Liver (tissue), 9 donors: Measurements from ENCODE around the gene UMAD1. TPM values are rescaled to one million over a fixed set of nuclear protein-coding genes. Genes with fewer than 3 reads are reported as not detected.

Experiments
- DNase-seq: peaks from one replicate; pipeline ENCODE4 v3.0.0-alpha.2; 2017; ENCODE audit warnings: low spot score
- H3K27ac ChIP-seq, 2 donors: one replicate each; pipeline ENCODE4 v1.7.0; 2013; ENCODE audit warnings: inconsistent platforms in 2 of 2, low read length in 2 of 2, control low read depth in 1 of 2, low read depth in 1 of 2, mild to moderate bottlenecking in 1 of 2
- H3K27me3 ChIP-seq, 4 donors: one replicate each; pipeline versions ENCODE4 v1.6.1 to v1.7.0; 2013; ENCODE audit warnings: low read length in 3 of 4, inconsistent platforms in 1 of 4, mild to moderate bottlenecking in 1 of 4, moderate library complexity in 1 of 4; ENCODE audit not compliant: control insufficient read depth in 4 of 4, insufficient read depth in 4 of 4
- H3K36me3 ChIP-seq, 4 donors: one replicate each; pipeline versions ENCODE4 v1.6.1 to v1.7.0; 2013; ENCODE audit warnings: low read length in 3 of 4, mild to moderate bottlenecking in 3 of 4, low read depth in 1 of 4, moderate library complexity in 1 of 4; ENCODE audit not compliant: control insufficient read depth in 4 of 4, insufficient read depth in 3 of 4
- H3K4me1 ChIP-seq, 4 donors: one replicate each; pipeline versions ENCODE4 v1.6.1 to v1.7.0; 2013; ENCODE audit warnings: low read length in 3 of 4, mild to moderate bottlenecking in 3 of 4, moderate library complexity in 1 of 4; ENCODE audit not compliant: control insufficient read depth in 4 of 4, insufficient read depth in 4 of 4
- H3K4me3 ChIP-seq, 3 donors: one replicate each; pipeline versions ENCODE4 v1.6.1 to v1.7.0; 2013; ENCODE audit warnings: low read length in 3 of 3, control low read depth in 1 of 3, low read depth in 1 of 3, mild to moderate bottlenecking in 1 of 3
- H3K9ac ChIP-seq, 2 donors: one replicate each; pipeline ENCODE4 v1.7.0; 2013; ENCODE audit warnings: low read length in 2 of 2, mild to moderate bottlenecking in 2 of 2, moderate library complexity in 2 of 2, control low read depth in 1 of 2, low read depth in 1 of 2
- H3K9me3 ChIP-seq, 4 donors: one replicate each; pipeline versions ENCODE4 v1.6.1 to v1.7.0; 2013; ENCODE audit warnings: low read length in 3 of 4; ENCODE audit not compliant: control insufficient read depth in 4 of 4
- EGR1 ChIP-seq, 2 donors: IDR thresholded peaks; 2 replicates each; pipeline ENCODE4 v1.6.1; 2016 to 2018; ENCODE audit warnings: antibody characterized with exemption in 2 of 2, low read depth in 2 of 2
- FOXA1 ChIP-seq: IDR thresholded peaks from 2 replicates; pipeline ENCODE4 v1.6.1; 2016; ENCODE audit warnings: antibody characterized with exemption
- FOXA2 ChIP-seq: IDR thresholded peaks from 2 replicates; pipeline ENCODE4 v1.6.1; 2016; ENCODE audit warnings: antibody characterized with exemption
- GABPA ChIP-seq, 2 donors: IDR thresholded peaks in 1 of 2; conservative IDR thresholded peaks in 1 of 2; 2 replicates each; pipeline ENCODE4 v1.6.1; 2016; ENCODE audit warnings: antibody characterized with exemption in 2 of 2, mild to moderate bottlenecking in 1 of 2, moderate library complexity in 1 of 2
- HNF4A ChIP-seq, 2 donors: conservative IDR thresholded peaks; 2 replicates each; pipeline ENCODE4 v1.6.1; 2016; ENCODE audit warnings: antibody characterized with exemption in 2 of 2, mild to moderate bottlenecking in 2 of 2
- HNF4G ChIP-seq: IDR thresholded peaks from 2 replicates; pipeline ENCODE4 v1.6.1; 2016; ENCODE audit warnings: antibody characterized with exemption
- JUND ChIP-seq, 2 donors: IDR thresholded peaks; 2 replicates each; pipeline ENCODE4 v1.6.1; 2016; ENCODE audit warnings: antibody characterized with exemption in 2 of 2
- NR2F2 ChIP-seq: IDR thresholded peaks from 2 replicates; pipeline ENCODE4 v1.6.1; 2016; ENCODE audit warnings: antibody characterized with exemption
- RAD21 ChIP-seq, 2 donors: IDR thresholded peaks; 2 replicates each; pipeline ENCODE4 v1.6.1; 2016; ENCODE audit warnings: antibody characterized with exemption in 2 of 2, mild to moderate bottlenecking in 2 of 2
- RXRA ChIP-seq, 2 donors: IDR thresholded peaks; 2 replicates each; pipeline ENCODE4 v1.6.1; 2017 to 2018; ENCODE audit warnings: antibody characterized with exemption in 2 of 2, mild to moderate bottlenecking in 1 of 2
- SP1 ChIP-seq: IDR thresholded peaks from 2 replicates; pipeline ENCODE4 v1.6.1; 2018; ENCODE audit warnings: antibody characterized with exemption, mild to moderate bottlenecking
- TAF1 ChIP-seq: conservative IDR thresholded peaks from 2 replicates; pipeline ENCODE4 v1.6.1; 2016; ENCODE audit warnings: antibody characterized with exemption, mild to moderate bottlenecking
- YY1 ChIP-seq: IDR thresholded peaks from 2 replicates; pipeline ENCODE4 v1.6.1; 2016; ENCODE audit warnings: antibody characterized with exemption, mild to moderate bottlenecking
- WGBS: extraction: QIAGEN DNeasy Blood & Tissue Kit; methylation state at CpG from one replicate; pipeline ENCODE4 v1.1.7; 2013; 5-methylcytosine and 5-hydroxymethylcytosine counted together
- polyA plus RNA-seq, 2 donors: library from polyadenylated mRNA; stranded (reverse) in 1 of 2; unstranded in 1 of 2; fragments of 200-250 nt in 1 of 2; fragments of >200 nt in 1 of 2; fragmentation: Nextera tagmentation in 1 of 2; extraction: Ambion mirVana in 1 of 2; gene quantifications; one replicate each; pipeline versions ENCODE4 v1.2.1 to v1.2.3, GENCODE V29; 2013 to 2015
- total RNA-seq, 2 donors: library from RNA; depleted of rRNA; stranded (reverse); fragments of >200 nt; gene quantifications; one replicate each; pipeline ENCODE4 v1.2.3, GENCODE V29; 2014
- TF ChIP-seq, protein P1 (sequence below): IDR thresholded peaks from 2 replicates; pipeline ENCODE4 v1.6.1; 2016; ENCODE audit warnings: antibody characterized with exemption
- TF ChIP-seq, protein P2 (sequence below): IDR thresholded peaks from 2 replicates; pipeline ENCODE4 v1.6.1; 2016; ENCODE audit warnings: antibody characterized with exemption
- TF ChIP-seq, protein P3 (sequence below): fragments of 150-350 bp; IDR thresholded peaks from 2 replicates; pipeline ENCODE4 v1.5.1; 2017; ENCODE audit warnings: improper control_type of control experiment, low read depth, low read length; ENCODE audit not compliant: missing input control
- TF ChIP-seq, protein P4 (sequence below): IDR thresholded peaks from 2 replicates; pipeline ENCODE4 v1.6.1; 2016; ENCODE audit warnings: antibody characterized with exemption, mild to moderate bottlenecking
- TF ChIP-seq, protein P5 (sequence below): IDR thresholded peaks from 2 replicates; pipeline ENCODE4 v1.6.1; 2016; ENCODE audit warnings: antibody characterized with exemption
- donor health status: healthy.
- donor health status: healthy.
- donor health status: healthy.
- donor health status: healthy.
- donor health status: healthy.

UMAD1 gene
- total and polyA plus RNA-seq, 4 donors: 5.9 to 12.2 (median 7.9) TPM

DNA sequence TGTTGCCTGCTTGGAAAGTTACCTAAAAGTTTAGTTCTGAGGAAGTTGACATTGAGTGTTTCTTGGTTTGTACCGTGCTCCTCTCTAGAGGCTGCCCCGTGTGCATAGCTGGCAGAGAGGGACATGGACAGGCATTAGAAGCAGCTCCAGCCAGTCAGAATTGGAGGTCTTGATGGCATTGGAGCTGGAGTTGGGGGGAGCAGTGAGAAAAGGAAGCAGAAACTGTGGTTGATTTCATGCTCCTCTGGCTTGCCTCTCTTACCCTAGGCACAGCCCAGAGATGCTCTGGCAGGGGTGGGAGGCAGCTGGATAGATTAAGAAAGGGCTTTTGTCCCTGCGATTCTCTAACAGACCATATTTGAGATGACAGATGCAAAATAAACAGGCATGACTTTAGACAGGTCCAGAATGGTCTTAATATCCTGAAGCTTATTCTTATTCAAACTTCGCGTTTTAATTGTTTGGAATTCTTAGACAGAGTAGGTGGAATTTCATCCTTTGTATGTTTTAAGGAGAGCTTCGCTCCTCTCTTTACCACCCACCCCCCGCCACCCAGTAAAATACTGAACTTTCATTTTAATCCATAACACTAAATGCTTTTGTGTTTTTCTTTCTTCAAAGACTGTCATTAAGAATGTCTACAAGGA is 254.6 kb downstream of the UMAD1 start:
- no peak for TF ChIP-seq SP1
- no peak for TF ChIP-seq FOXA2
- no peak for TF ChIP-seq NR2F2
- TF ChIP-seq JUND (IDR thresholded peaks at IDR 0.05): no peak
- no peak for TF ChIP-seq HNF4G
- no peak for TF ChIP-seq TAF1
- TF ChIP-seq, protein P1, sequence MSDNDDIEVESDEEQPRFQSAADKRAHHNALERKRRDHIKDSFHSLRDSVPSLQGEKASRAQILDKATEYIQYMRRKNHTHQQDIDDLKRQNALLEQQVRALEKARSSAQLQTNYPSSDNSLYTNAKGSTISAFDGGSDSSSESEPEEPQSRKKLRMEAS: no peak
- no peak for TF ChIP-seq HNF4A (conservative IDR thresholded peaks at IDR 0.05)
- TF ChIP-seq, protein P2, sequence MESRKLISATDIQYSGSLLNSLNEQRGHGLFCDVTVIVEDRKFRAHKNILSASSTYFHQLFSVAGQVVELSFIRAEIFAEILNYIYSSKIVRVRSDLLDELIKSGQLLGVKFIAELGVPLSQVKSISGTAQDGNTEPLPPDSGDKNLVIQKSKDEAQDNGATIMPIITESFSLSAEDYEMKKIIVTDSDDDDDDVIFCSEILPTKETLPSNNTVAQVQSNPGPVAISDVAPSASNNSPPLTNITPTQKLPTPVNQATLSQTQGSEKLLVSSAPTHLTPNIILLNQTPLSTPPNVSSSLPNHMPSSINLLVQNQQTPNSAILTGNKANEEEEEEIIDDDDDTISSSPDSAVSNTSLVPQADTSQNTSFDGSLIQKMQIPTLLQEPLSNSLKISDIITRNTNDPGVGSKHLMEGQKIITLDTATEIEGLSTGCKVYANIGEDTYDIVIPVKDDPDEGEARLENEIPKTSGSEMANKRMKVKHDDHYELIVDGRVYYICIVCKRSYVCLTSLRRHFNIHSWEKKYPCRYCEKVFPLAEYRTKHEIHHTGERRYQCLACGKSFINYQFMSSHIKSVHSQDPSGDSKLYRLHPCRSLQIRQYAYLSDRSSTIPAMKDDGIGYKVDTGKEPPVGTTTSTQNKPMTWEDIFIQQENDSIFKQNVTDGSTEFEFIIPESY: no peak
- TF ChIP-seq RXRA (IDR thresholded peaks at IDR 0.05): no peak
- no peak for TF ChIP-seq FOXA1
- no peak for TF ChIP-seq YY1
- no peak for TF ChIP-seq RAD21 (IDR thresholded peaks at IDR 0.05)
- TF ChIP-seq, protein P3, sequence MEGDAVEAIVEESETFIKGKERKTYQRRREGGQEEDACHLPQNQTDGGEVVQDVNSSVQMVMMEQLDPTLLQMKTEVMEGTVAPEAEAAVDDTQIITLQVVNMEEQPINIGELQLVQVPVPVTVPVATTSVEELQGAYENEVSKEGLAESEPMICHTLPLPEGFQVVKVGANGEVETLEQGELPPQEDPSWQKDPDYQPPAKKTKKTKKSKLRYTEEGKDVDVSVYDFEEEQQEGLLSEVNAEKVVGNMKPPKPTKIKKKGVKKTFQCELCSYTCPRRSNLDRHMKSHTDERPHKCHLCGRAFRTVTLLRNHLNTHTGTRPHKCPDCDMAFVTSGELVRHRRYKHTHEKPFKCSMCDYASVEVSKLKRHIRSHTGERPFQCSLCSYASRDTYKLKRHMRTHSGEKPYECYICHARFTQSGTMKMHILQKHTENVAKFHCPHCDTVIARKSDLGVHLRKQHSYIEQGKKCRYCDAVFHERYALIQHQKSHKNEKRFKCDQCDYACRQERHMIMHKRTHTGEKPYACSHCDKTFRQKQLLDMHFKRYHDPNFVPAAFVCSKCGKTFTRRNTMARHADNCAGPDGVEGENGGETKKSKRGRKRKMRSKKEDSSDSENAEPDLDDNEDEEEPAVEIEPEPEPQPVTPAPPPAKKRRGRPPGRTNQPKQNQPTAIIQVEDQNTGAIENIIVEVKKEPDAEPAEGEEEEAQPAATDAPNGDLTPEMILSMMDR: no peak
- TF ChIP-seq, protein P4, sequence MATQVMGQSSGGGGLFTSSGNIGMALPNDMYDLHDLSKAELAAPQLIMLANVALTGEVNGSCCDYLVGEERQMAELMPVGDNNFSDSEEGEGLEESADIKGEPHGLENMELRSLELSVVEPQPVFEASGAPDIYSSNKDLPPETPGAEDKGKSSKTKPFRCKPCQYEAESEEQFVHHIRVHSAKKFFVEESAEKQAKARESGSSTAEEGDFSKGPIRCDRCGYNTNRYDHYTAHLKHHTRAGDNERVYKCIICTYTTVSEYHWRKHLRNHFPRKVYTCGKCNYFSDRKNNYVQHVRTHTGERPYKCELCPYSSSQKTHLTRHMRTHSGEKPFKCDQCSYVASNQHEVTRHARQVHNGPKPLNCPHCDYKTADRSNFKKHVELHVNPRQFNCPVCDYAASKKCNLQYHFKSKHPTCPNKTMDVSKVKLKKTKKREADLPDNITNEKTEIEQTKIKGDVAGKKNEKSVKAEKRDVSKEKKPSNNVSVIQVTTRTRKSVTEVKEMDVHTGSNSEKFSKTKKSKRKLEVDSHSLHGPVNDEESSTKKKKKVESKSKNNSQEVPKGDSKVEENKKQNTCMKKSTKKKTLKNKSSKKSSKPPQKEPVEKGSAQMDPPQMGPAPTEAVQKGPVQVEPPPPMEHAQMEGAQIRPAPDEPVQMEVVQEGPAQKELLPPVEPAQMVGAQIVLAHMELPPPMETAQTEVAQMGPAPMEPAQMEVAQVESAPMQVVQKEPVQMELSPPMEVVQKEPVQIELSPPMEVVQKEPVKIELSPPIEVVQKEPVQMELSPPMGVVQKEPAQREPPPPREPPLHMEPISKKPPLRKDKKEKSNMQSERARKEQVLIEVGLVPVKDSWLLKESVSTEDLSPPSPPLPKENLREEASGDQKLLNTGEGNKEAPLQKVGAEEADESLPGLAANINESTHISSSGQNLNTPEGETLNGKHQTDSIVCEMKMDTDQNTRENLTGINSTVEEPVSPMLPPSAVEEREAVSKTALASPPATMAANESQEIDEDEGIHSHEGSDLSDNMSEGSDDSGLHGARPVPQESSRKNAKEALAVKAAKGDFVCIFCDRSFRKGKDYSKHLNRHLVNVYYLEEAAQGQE: no peak
- no peak for TF ChIP-seq EGR1 (IDR thresholded peaks at IDR 0.05; ENCODE audit: low read depth in 2 of 2)
- TF ChIP-seq, protein P5, sequence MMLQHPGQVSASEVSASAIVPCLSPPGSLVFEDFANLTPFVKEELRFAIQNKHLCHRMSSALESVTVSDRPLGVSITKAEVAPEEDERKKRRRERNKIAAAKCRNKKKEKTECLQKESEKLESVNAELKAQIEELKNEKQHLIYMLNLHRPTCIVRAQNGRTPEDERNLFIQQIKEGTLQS: no peak
- TF ChIP-seq GABPA (IDR thresholded peaks at IDR 0.05 in 1 of 2, conservative IDR thresholded peaks at IDR 0.05 in 1 of 2): no peak
- H3K36me3 ChIP-seq: no peaks in the 10 kb centered on the region
- H3K4me1 ChIP-seq: no peaks in the 10 kb centered on the region
- H3K27me3 ChIP-seq: no peaks in the 10 kb centered on the region
- WGBS: 93% methylated on average over 7 of the region's 7 CpGs
- H3K9ac ChIP-seq: no peak overlapping the region
- no peak for DNase-seq
- no peak overlapping the region for H3K4me3 ChIP-seq
- no peaks in the 10 kb centered on the region for H3K9me3 ChIP-seq
- no peak overlapping the region for H3K27ac ChIP-seq
